HEK293 (cell line): Measurements from ENCODE around the gene RCHY1.

ENCODE experiments used
- CTCF ChIA-PET: fragments of 350-600 bp; formaldehyde crosslinking; extraction: SDS; loops from one replicate; lab custom pipeline; 2021; ENCODE audit warnings: antibody characterized with exemption; lab: Yijun Ruan, JAX
- POLR2A ChIA-PET: fragments of 300-600 bp; formaldehyde crosslinking; extraction: SDS; loops from one replicate; lab custom pipeline; 2020; ENCODE audit warnings: antibody characterized with exemption, inconsistent platforms; lab: Yijun Ruan, JAX
- H3K27ac ChIP-seq: fragments of 200-500 bp; sonication (Bioruptor generic); 2 replicates; pipeline ENCODE4 v1.5.1; 2014; ENCODE audit warnings: low read depth, low read length, control low read depth, inconsistent platforms; ENCODE audit errors: extremely low read depth
- H3K36me3 ChIP-seq, 2 experiments: fragments of 200-500 bp in 1 of 2; sonication (Bioruptor generic) in 1 of 2; 1 replicate in 1 of 2; 2 replicates in 1 of 2; pipeline ENCODE4 v1.5.1; 2014 to 2017; ENCODE audit warnings: inconsistent platforms in 2 of 2, low read length in 2 of 2; ENCODE audit not compliant: control insufficient read depth in 2 of 2, insufficient read depth in 1 of 2
- H3K4me1 ChIP-seq: fragments of 200-500 bp; sonication (Bioruptor generic); 2 replicates; pipeline ENCODE4 v1.5.1; 2014; ENCODE audit warnings: mild to moderate bottlenecking, low read length, inconsistent platforms; ENCODE audit not compliant: control insufficient read depth, insufficient read depth
- H3K4me3 ChIP-seq: 2 replicates; pipeline ENCODE4 v1.5.1; 2011; ENCODE audit warnings: low read depth, mild to moderate bottlenecking, control low read depth, low read length, moderate library complexity
- H3K9me3 ChIP-seq: fragments of 200-500 bp; sonication (Bioruptor generic); 2 replicates; pipeline ENCODE4 v1.5.1; 2014; ENCODE audit warnings: low read depth, low read length, inconsistent platforms; ENCODE audit not compliant: control insufficient read depth, insufficient read depth
- EGR2 ChIP-seq: fragments of 450-650 bp; formaldehyde crosslinking; IDR thresholded peaks from 2 replicates; pipeline ENCODE4 v1.5.1; 2016; ENCODE audit warnings: low read depth, missing biosample characterization, missing genetic modification characterization
- FEZF1 ChIP-seq: fragments of 450-650 bp; formaldehyde crosslinking; IDR thresholded peaks from 2 replicates; pipeline ENCODE4 v1.5.1; 2016; ENCODE audit warnings: missing biosample characterization, missing genetic modification characterization
- IKZF3 ChIP-seq: fragments of 450-650 bp; IDR thresholded peaks from 2 replicates; pipeline ENCODE4 v1.5.0; 2018; ENCODE audit warnings: missing biosample characterization, mild to moderate bottlenecking, missing genetic modification characterization, moderate library complexity
- MYNN ChIP-seq: fragments of 450-650 bp; formaldehyde crosslinking; IDR thresholded peaks from 2 replicates; pipeline ENCODE4 v1.5.1; 2016; ENCODE audit warnings: missing biosample characterization, missing genetic modification characterization, borderline replicate concordance
- OSR2 ChIP-seq: fragments of 450-650 bp; formaldehyde crosslinking; IDR thresholded peaks from 2 replicates; pipeline ENCODE4 v1.5.1; 2016; ENCODE audit warnings: missing biosample characterization, missing genetic modification characterization
- OVOL3 ChIP-seq: fragments of 450-650 bp; formaldehyde crosslinking; IDR thresholded peaks from 2 replicates; pipeline ENCODE4 v1.5.1; 2016; ENCODE audit warnings: missing biosample characterization, missing genetic modification characterization
- PRDM6 ChIP-seq: fragments of 450-650 bp; formaldehyde crosslinking; IDR thresholded peaks from 2 replicates; pipeline ENCODE4 v1.5.1; 2017; ENCODE audit warnings: missing biosample characterization, missing genetic modification characterization
- TCF7L2 ChIP-seq: IDR thresholded peaks from 2 replicates; pipeline ENCODE4 v1.6.1; 2011; ENCODE audit warnings: low read depth, mild to moderate bottlenecking, inconsistent platforms, low read length, moderate library complexity, borderline replicate concordance
- ZBTB48 ChIP-seq: fragments of 450-650 bp; formaldehyde crosslinking; IDR thresholded peaks from 2 replicates; pipeline ENCODE4 v1.5.1; 2016; ENCODE audit warnings: missing biosample characterization, missing genetic modification characterization
- ZBTB7A ChIP-seq: fragments of 450-650 bp; formaldehyde crosslinking; IDR thresholded peaks from 2 replicates; pipeline ENCODE4 v1.5.1; 2016; ENCODE audit warnings: low read depth, missing biosample characterization, missing genetic modification characterization
- ZIC2 ChIP-seq: fragments of 450-650 bp; formaldehyde crosslinking; IDR thresholded peaks from 2 replicates; pipeline ENCODE4 v1.5.1; 2016; ENCODE audit warnings: missing biosample characterization, missing genetic modification characterization
- ZNF138 ChIP-seq: fragments of 450-650 bp; formaldehyde crosslinking; IDR thresholded peaks from 2 replicates; pipeline ENCODE4 v1.5.1; 2016; ENCODE audit warnings: missing biosample characterization, missing genetic modification characterization, borderline replicate concordance
- ZNF266 ChIP-seq: fragments of 450-650 bp; formaldehyde crosslinking; IDR thresholded peaks from 2 replicates; pipeline ENCODE4 v1.5.1; 2016; ENCODE audit warnings: missing biosample characterization, missing genetic modification characterization, low read depth
- ZNF433 ChIP-seq: fragments of 450-650 bp; formaldehyde crosslinking; IDR thresholded peaks from 2 replicates; pipeline ENCODE4 v1.5.1; 2016; ENCODE audit warnings: missing biosample characterization, missing genetic modification characterization, low read depth
- ZNF48 ChIP-seq: fragments of 450-650 bp; formaldehyde crosslinking; IDR thresholded peaks from 2 replicates; pipeline ENCODE4 v1.5.1; 2016; ENCODE audit warnings: missing biosample characterization, missing genetic modification characterization
- ZNF510 ChIP-seq: fragments of 450-650 bp; formaldehyde crosslinking; IDR thresholded peaks from 2 replicates; pipeline ENCODE4 v1.5.1; 2018; ENCODE audit warnings: mild to moderate bottlenecking, missing genetic modification characterization, missing biosample characterization; ENCODE audit not compliant: insufficient replicate concordance
- ZNF513 ChIP-seq: fragments of 450-650 bp; IDR thresholded peaks from 2 replicates; pipeline ENCODE4 v1.5.1; 2018; ENCODE audit warnings: missing biosample characterization, missing genetic modification characterization
- ZNF596 ChIP-seq: fragments of 450-650 bp; IDR thresholded peaks from 2 replicates; pipeline ENCODE4 v1.5.0; 2018; ENCODE audit warnings: missing biosample characterization, mild to moderate bottlenecking, missing genetic modification characterization, moderate library complexity
- ZNF600 ChIP-seq: fragments of 450-650 bp; formaldehyde crosslinking; IDR thresholded peaks from 2 replicates; pipeline ENCODE4 v1.5.1; 2016; ENCODE audit warnings: missing biosample characterization, missing genetic modification characterization
- ZNF623 ChIP-seq: fragments of 450-650 bp; formaldehyde crosslinking; IDR thresholded peaks from 2 replicates; pipeline ENCODE4 v1.5.1; 2016; ENCODE audit warnings: missing biosample characterization, missing genetic modification characterization
- ZNF677 ChIP-seq: fragments of 450-650 bp; IDR thresholded peaks from 2 replicates; pipeline ENCODE4 v1.5.0; 2018; ENCODE audit warnings: missing biosample characterization, mild to moderate bottlenecking, missing genetic modification characterization, moderate library complexity
- ZNF792 ChIP-seq: fragments of 450-650 bp; formaldehyde crosslinking; IDR thresholded peaks from 2 replicates; pipeline ENCODE4 v1.5.1; 2016; ENCODE audit warnings: missing biosample characterization, missing genetic modification characterization
- ZSCAN23 ChIP-seq: fragments of 450-650 bp; formaldehyde crosslinking; IDR thresholded peaks from 2 replicates; pipeline ENCODE4 v1.5.1; 2016; ENCODE audit warnings: missing biosample characterization, missing genetic modification characterization
- TF ChIP-seq, protein P1 (sequence below): fragments of 450-650 bp; formaldehyde crosslinking; IDR thresholded peaks from 2 replicates; pipeline ENCODE4 v1.5.1; 2017; ENCODE audit warnings: missing biosample characterization, missing genetic modification characterization
- TF ChIP-seq, protein P2 (sequence below): fragments of 450-650 bp; formaldehyde crosslinking; IDR thresholded peaks from 2 replicates; pipeline ENCODE4 v1.5.1; 2016; ENCODE audit warnings: missing biosample characterization, missing genetic modification characterization
- TF ChIP-seq, protein P3 (sequence below): fragments of 450-650 bp; IDR thresholded peaks from 2 replicates; pipeline ENCODE4 v1.5.1; 2018; ENCODE audit warnings: missing biosample characterization, mild to moderate bottlenecking, missing genetic modification characterization

Gene RCHY1

GRCh38 chr4:75499900-75500299 lies 14.3 kb downstream of the RCHY1 start:
- ChIA-PET CTCF (interaction anchor here (0.7 to 0.9 kb wide), 2 partner anchors 10 to 40 kb away, joined by 3 to 4 read pairs; no protein-coding TSS in a partner anchor), POLR2A (no interaction called here)
- H3K36me3 ChIP-seq = peaks cover 4 to 41% of the 10 kb centered on the region in 2 experiments
- H3K4me3 ChIP-seq = no peak overlapping the region
- no peak overlapping the region for H3K27ac ChIP-seq
- H3K9me3 ChIP-seq = no peaks in the 10 kb centered on the region
- no peaks in the 10 kb centered on the region for H3K4me1 ChIP-seq
- TF ChIP-seq ZSCAN23 (tag by site-specific recombination) (no peak), PRDM6 (tag by site-specific recombination) (no peak), ZNF513 (tag by site-specific recombination) (no peak), ZNF792 (no peak), ZNF596 (tag by site-specific recombination) (no peak), EGR2 (tag by site-specific recombination) (no peak), ZNF48 (tag by site-specific recombination) (no peak), ZNF623 (tag by site-specific recombination) (no peak)
- TF ChIP-seq, protein P1, sequence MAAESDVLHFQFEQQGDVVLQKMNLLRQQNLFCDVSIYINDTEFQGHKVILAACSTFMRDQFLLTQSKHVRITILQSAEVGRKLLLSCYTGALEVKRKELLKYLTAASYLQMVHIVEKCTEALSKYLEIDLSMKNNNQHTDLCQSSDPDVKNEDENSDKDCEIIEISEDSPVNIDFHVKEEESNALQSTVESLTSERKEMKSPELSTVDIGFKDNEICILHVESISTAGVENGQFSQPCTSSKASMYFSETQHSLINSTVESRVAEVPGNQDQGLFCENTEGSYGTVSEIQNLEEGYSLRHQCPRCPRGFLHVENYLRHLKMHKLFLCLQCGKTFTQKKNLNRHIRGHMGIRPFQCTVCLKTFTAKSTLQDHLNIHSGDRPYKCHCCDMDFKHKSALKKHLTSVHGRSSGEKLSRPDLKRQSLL (tag by site-specific recombination) = no peak

- peaks cover 4 to 31% of the 10 kb centered on the region in 2 experiments; a peak in 2 of 3 replicates for H3K36me3 ChIP-seq
Observed at GRCh38 chr4:75498041-75498440, 16.2 kb downstream of the RCHY1 start.

More at GRCh38 chr4:75498041-75498440, 16.2 kb downstream of the RCHY1 start:
- POLR2A ChIA-PET = no interaction called here
- Histone ChIP-seq H3K27ac (no peak overlapping the region), H3K4me3 (no peak overlapping the region), H3K9me3 (no peaks in the 10 kb centered on the region), H3K4me1 (no peaks in the 10 kb centered on the region)
- TF ChIP-seq ZBTB7A (tag by site-specific recombination) (no peak), ZNF600 (tag by site-specific recombination) (no peak), ZIC2 (tag by site-specific recombination) (no peak), ZNF266 (tag by site-specific recombination) (no peak), IKZF3 (no peak), FEZF1 (tag by site-specific recombination) (no peak), MYNN (tag by site-specific recombination) (no peak), TCF7L2 (no peak), OSR2 (tag by site-specific recombination) (no peak), ZBTB48 (tag by site-specific recombination) (no peak), ZNF677 (tag by site-specific recombination) (no peak), ZNF138 (tag by site-specific recombination) (no peak), ZNF510 (tag by site-specific recombination) (no peak), ZNF433 (tag by site-specific recombination) (no peak), OVOL3 (tag by site-specific recombination) (no peak)
- TF ChIP-seq, protein P2, sequence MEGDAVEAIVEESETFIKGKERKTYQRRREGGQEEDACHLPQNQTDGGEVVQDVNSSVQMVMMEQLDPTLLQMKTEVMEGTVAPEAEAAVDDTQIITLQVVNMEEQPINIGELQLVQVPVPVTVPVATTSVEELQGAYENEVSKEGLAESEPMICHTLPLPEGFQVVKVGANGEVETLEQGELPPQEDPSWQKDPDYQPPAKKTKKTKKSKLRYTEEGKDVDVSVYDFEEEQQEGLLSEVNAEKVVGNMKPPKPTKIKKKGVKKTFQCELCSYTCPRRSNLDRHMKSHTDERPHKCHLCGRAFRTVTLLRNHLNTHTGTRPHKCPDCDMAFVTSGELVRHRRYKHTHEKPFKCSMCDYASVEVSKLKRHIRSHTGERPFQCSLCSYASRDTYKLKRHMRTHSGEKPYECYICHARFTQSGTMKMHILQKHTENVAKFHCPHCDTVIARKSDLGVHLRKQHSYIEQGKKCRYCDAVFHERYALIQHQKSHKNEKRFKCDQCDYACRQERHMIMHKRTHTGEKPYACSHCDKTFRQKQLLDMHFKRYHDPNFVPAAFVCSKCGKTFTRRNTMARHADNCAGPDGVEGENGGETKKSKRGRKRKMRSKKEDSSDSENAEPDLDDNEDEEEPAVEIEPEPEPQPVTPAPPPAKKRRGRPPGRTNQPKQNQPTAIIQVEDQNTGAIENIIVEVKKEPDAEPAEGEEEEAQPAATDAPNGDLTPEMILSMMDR = no peak
- TF ChIP-seq, protein P3, sequence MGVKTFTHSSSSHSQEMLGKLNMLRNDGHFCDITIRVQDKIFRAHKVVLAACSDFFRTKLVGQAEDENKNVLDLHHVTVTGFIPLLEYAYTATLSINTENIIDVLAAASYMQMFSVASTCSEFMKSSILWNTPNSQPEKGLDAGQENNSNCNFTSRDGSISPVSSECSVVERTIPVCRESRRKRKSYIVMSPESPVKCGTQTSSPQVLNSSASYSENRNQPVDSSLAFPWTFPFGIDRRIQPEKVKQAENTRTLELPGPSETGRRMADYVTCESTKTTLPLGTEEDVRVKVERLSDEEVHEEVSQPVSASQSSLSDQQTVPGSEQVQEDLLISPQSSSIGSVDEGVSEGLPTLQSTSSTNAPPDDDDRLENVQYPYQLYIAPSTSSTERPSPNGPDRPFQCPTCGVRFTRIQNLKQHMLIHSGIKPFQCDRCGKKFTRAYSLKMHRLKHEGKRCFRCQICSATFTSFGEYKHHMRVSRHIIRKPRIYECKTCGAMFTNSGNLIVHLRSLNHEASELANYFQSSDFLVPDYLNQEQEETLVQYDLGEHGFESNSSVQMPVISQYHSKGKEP (tag by site-specific recombination) = no peak
- CTCF ChIA-PET = interaction anchor here (0.7 kb wide), 1 partner anchor 22 kb away, joined by 3 read pairs; no protein-coding TSS in a partner anchor
